Neural cell (in vitro differentiated cells): ENCODE measurements around the gene DPYD.

ENCODE experiments used
- CTCF ChIP-seq: fragments of 450-650 bp; IDR thresholded peaks from 2 replicates; pipeline ENCODE4 v1.5.1; 2014; ENCODE audit warnings: antibody characterized with exemption, mild to moderate bottlenecking, moderate library complexity; ENCODE audit not compliant: poor library complexity, severe bottlenecking
- EP300 ChIP-seq: fragments of 450-650 bp; conservative IDR thresholded peaks from 2 replicates; pipeline ENCODE4 v1.6.1; 2014; ENCODE audit warnings: antibody characterized with exemption, mild to moderate bottlenecking, moderate library complexity; ENCODE audit not compliant: poor library complexity, severe bottlenecking
- EZH2 ChIP-seq: fragments of 200-600, 300-800 bp; shearing (Covaris generic), sonication (generic); IDR thresholded peaks from 2 replicates; pipeline ENCODE4 v1.6.1; 2014; ENCODE audit warnings: antibody characterized with exemption, low read length, borderline replicate concordance, mild to moderate bottlenecking; ENCODE audit not compliant: insufficient read depth, poor library complexity, severe bottlenecking

- TF ChIP-seq EZH2 (no peak), CTCF (no peak), EP300 (no peak)
Observed at GRCh38 chr1:97805093-97805492, 115.7 kb downstream of the DPYD start.
